Chondrocyte (in vitro differentiated cells): ENCODE results near the gene ALDOC. TPM values are rescaled to one million over a fixed set of nuclear protein-coding genes. Genes with fewer than 3 reads are reported as not detected.

Source experiments
- DNase-seq: peaks from one replicate; pipeline ENCODE4 v3.0.0; 2021; ENCODE audit warnings: mixed read lengths, low spot score
- H3K27ac Mint-ChIP-seq: one replicate; pipeline ENCODE4 v1.8.0; 2021; ENCODE audit warnings: mild to moderate bottlenecking, moderate library complexity, mixed read lengths; ENCODE audit not compliant: unreplicated experiment
- H3K27me3 Mint-ChIP-seq: 2 replicates; pipeline ENCODE4 v1.8.0; 2021; ENCODE audit warnings: low read depth, mixed read lengths
- H3K36me3 Mint-ChIP-seq: 2 replicates; pipeline ENCODE4 v1.8.0; 2021; ENCODE audit warnings: low read depth, mixed read lengths
- H3K4me1 Mint-ChIP-seq: 2 replicates; pipeline ENCODE4 v1.8.0; 2021; ENCODE audit warnings: low read depth, mild to moderate bottlenecking, mixed read lengths
- H3K4me3 Mint-ChIP-seq: one replicate; pipeline ENCODE4 v1.8.0; 2021; ENCODE audit warnings: mild to moderate bottlenecking, moderate library complexity, mixed read lengths; ENCODE audit not compliant: unreplicated experiment
- H3K9me3 Mint-ChIP-seq: 2 replicates; pipeline ENCODE4 v1.8.0; 2021; ENCODE audit warnings: low read depth, mixed read lengths
- CTCF ChIP-seq: fragments of 200-600 bp; sonication (generic); IDR thresholded peaks from 2 replicates; pipeline ENCODE4 v1.5.0; 2021; ENCODE audit warnings: antibody characterized with exemption, mild to moderate bottlenecking, moderate library complexity
- total RNA-seq: library from RNA; stranded (reverse); gene quantifications from 3 replicates; pipeline ENCODE4 v1.2.1, GENCODE V29; 2021

The ALDOC gene
- total RNA-seq, 1 donor from 2014 or later, result 9.5 TPM

- DNase-seq, result no peak
- H3K9me3 Mint-ChIP-seq, result no peaks in the 10 kb centered on the region
- H3K4me1 Mint-ChIP-seq, result no peaks in the 10 kb centered on the region
- no peak overlapping the region for H3K27ac Mint-ChIP-seq
- no peak for TF ChIP-seq CTCF
- no peak overlapping the region for H3K4me3 Mint-ChIP-seq
- no peaks in the 10 kb centered on the region for H3K27me3 Mint-ChIP-seq
- peaks cover 53% of the 10 kb centered on the region for H3K36me3 Mint-ChIP-seq
Observed at GRCh38 chr17:28618464-28618863, 41.8 kb upstream of the ALDOC start.

DNA sequence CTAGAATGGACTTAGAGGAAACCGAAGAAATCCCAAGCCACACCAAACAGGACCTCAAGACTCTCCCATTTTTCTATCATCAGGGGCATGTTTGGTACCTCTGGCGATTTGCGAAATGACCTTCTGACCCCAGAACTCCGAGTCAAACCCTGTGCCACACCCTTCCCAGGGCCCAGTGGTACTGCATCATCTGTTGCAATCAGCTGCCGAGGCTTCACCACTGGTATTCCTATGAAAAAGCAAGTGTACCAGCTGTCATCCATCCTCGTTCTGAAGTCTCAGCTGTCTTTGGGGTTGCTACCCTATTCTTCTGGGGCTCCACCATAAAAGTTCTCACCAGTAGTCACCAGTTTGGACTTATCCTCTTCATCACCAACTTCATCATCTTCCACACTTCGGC, 39.6 kb upstream of the ALDOC start:
- H3K27me3 Mint-ChIP-seq, result no peaks in the 10 kb centered on the region

DNA sequence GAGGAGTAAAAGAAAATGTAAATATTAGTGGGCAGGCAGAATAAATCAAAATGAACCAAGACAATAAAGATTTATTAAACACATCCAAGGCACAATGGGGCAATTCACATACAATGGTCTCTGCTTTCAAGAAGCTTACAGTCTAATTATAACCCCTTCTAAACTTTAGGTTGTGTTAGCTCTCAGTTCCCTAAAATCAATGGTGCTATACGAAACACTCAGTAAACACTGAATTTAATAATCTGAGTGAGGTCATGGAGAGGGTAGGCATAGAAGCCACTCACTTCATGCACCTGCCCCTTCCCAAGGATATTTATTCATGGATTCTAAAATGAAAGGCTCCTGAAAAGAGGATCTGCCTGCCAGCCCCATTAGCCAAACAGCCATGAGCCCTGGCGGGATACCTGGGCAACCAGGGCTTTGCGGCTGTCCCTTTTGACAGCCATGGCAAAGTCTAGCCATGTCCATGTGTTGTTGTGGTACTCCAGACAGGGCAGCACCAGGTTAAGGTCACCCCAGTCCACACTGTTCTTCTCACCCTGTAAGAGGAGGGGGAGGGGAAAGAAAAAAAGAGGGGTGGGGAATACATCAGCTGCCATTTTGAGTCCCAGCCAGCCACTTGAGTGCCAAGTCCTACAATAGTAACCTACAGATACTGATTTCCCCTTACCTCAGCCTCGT, 38.7 kb upstream of the ALDOC start:
- Mint-ChIP-seq H3K27ac (no peak overlapping the region), H3K9me3 (no peaks in the 10 kb centered on the region), H3K4me3 (no peak overlapping the region), H3K36me3 (peaks cover 38% of the 10 kb centered on the region), H3K4me1 (no peaks in the 10 kb centered on the region), H3K27me3 (no peaks in the 10 kb centered on the region)
- DNase-seq, result no peak
- no peak for TF ChIP-seq CTCF

More for the DNA sequence above, 39.6 kb upstream of the ALDOC start:
- Mint-ChIP-seq H3K4me1 (no peaks in the 10 kb centered on the region), H3K27ac (no peak overlapping the region), H3K36me3 (peaks cover 40% of the 10 kb centered on the region), H3K4me3 (no peak overlapping the region), H3K9me3 (no peaks in the 10 kb centered on the region)
- TF ChIP-seq CTCF, result no peak
- no peak for DNase-seq

DNA sequence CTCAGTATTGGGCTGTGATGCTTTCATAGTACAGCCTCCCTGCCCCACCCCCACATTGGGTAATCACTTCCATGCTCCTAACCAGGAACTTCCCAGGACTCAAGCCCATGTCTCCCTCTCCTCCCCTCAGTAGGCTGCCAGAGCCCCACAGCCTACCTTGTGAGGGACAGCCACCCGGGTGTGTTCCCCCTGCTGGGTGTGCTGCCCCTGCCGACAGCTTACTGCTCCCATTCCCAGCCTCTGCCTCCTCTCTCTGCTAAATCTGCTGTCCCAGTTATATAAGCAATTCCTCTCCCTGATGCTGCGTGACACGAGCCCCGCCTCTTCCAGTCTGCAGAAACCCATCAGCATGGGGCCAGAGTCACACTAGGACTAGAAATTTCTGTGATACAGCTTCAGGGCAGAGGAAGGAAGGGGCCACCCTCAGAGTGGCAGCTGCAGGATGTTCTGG, 37.3 kb upstream of the ALDOC start, which contains the start of gene RSKR:
RSKR (minus strand) TSS at position 255 of the 451 bp plus-strand sequence; CDS start at position 231, 24 bp downstream.
- Mint-ChIP-seq H3K4me3 (no peak within 1 kb of the TSS), H3K4me1 (no peaks in the 10 kb centered on the region), H3K36me3 (peaks cover 31% of the 10 kb centered on the region), H3K9me3 (no peaks in the 10 kb centered on the region), H3K27ac (peak within 1 kb of the TSS; percentile 30), H3K27me3 (no peaks in the 10 kb centered on the region)
- no peak for TF ChIP-seq CTCF
- no peak for DNase-seq

DNA sequence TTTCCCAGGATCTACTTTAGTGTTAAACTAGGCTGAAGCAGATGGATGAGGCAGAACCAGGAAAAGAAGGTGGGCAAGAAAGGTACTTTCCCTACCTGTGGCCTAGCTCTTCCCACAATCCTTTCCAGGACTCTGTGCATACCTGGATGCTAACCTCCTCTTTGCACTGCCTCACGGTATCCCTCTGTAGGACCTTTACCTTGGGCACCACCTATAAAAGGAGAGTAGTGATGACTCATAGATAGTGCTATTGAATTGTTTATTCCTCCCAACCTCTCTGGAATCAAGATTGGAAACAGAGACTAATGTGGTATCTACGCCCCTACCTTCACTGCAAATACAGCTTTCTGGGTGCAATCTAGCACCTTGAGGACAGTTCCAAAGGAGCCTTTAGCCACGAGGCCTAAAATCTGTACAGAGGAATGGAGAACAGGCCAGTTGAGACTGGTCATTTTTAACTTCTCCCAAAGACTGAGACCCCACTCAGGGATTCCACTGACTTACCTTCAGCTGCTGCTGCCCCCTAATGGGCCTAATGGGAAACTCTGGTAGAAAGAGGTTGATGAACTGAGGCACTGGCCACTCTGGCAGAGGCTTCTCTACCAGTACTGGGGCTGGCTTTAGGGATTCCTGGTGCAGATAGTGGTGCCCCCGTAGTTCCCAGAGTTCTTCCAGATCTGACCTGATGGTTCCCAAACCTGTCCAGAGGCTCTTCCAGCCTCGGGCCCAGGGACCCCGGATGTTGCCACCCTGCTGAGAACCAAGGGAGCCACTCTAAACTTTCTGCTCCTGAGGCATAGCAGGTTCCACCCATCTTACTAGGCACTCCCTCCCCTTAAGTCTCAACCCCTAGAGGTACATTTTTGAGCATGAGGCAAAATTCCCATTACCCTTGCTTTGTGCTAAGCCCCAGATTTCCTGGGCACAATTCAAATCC, 36.5 kb upstream of the ALDOC start:
- H3K36me3 Mint-ChIP-seq, result peaks cover 27% of the 10 kb centered on the region
- no peaks in the 10 kb centered on the region for H3K9me3 Mint-ChIP-seq
- TF ChIP-seq CTCF, result peak; percentile 83
- no peaks in the 10 kb centered on the region for H3K27me3 Mint-ChIP-seq
- H3K4me1 Mint-ChIP-seq, result no peaks in the 10 kb centered on the region
- no peak for DNase-seq
- H3K4me3 Mint-ChIP-seq, result no peak overlapping the region
- peak overlapping the region; percentile 30 for H3K27ac Mint-ChIP-seq
